Rectal smooth muscle tissue (tissue), 1 donor: ENCODE results near the gene LEPR.

Source experiments
- H3K27ac ChIP-seq: one replicate; pipeline ENCODE4 v1.7.0; 2013; ENCODE audit warnings: low read depth, low read length, inconsistent platforms
- H3K27me3 ChIP-seq: one replicate; pipeline ENCODE4 v1.7.0; 2013; ENCODE audit warnings: low read length; ENCODE audit not compliant: control insufficient read depth, insufficient read depth
- H3K36me3 ChIP-seq: one replicate; pipeline ENCODE4 v1.7.0; 2013; ENCODE audit warnings: low read length; ENCODE audit not compliant: control insufficient read depth, insufficient read depth
- H3K4me1 ChIP-seq: one replicate; pipeline ENCODE4 v1.7.0; 2013; ENCODE audit warnings: low read length; ENCODE audit not compliant: control insufficient read depth, insufficient read depth
- H3K4me3 ChIP-seq: one replicate; pipeline ENCODE4 v1.7.0; 2013; ENCODE audit warnings: low read length
- H3K9ac ChIP-seq: one replicate; pipeline ENCODE4 v1.7.0; 2013; ENCODE audit warnings: low read length

LEPR gene

GRCh38 chr1:65418522-65419185, 1.8 kb upstream of the LEPR start:
- Histone ChIP-seq H3K27ac (no peak overlapping the region), H3K27me3 (no peaks in the 10 kb centered on the region), H3K4me3 (no peak overlapping the region), H3K36me3 (no peaks in the 10 kb centered on the region), H3K4me1 (no peaks in the 10 kb centered on the region), H3K9ac (no peak overlapping the region)

- Histone ChIP-seq H3K4me1 (no peaks in the 10 kb centered on the region), H3K4me3 (peak overlapping the region; percentile 93)
Observed at GRCh38 chr1:65419681-65420589, 533 bp upstream of the LEPR start.

GRCh38 chr1:65421351-65422025, 1.0 kb downstream of the LEPR start:
- Histone ChIP-seq H3K4me3 (peak overlapping the region; percentile 94), H3K27me3 (no peaks in the 10 kb centered on the region), H3K36me3 (peaks cover 2% of the 10 kb centered on the region), H3K9ac (peak overlapping the region; percentile 85), H3K27ac (peak overlapping the region; percentile 93), H3K4me1 (no peaks in the 10 kb centered on the region)

More at GRCh38 chr1:65419681-65420589, 533 bp upstream of the LEPR start:
- Histone ChIP-seq H3K9ac (peak overlapping the region; percentile 71), H3K36me3 (no peaks in the 10 kb centered on the region), H3K27me3 (no peaks in the 10 kb centered on the region), H3K27ac (peak overlapping the region; percentile 93)

GRCh38 chr1:65422241-65423203, 2.1 kb downstream of the LEPR start:
- Histone ChIP-seq H3K4me3 (peak overlapping the region; percentile 94), H3K27ac (no peak overlapping the region), H3K27me3 (no peaks in the 10 kb centered on the region), H3K36me3 (peaks cover 2% of the 10 kb centered on the region), H3K9ac (no peak overlapping the region), H3K4me1 (no peaks in the 10 kb centered on the region)

- H3K4me1 ChIP-seq: no peaks in the 10 kb centered on the region
- H3K27ac ChIP-seq: no peak overlapping the region
- peaks cover 2% of the 10 kb centered on the region for H3K36me3 ChIP-seq
- no peak overlapping the region for H3K9ac ChIP-seq
- H3K27me3 ChIP-seq: no peaks in the 10 kb centered on the region
- H3K4me3 ChIP-seq: no peak overlapping the region
Observed at GRCh38 chr1:65423884-65424572, 3.6 kb downstream of the LEPR start.

- Histone ChIP-seq H3K36me3 (peaks cover 2% of the 10 kb centered on the region), H3K27me3 (no peaks in the 10 kb centered on the region), H3K9ac (no peak overlapping the region), H3K4me1 (no peaks in the 10 kb centered on the region), H3K4me3 (no peak overlapping the region), H3K27ac (no peak overlapping the region)
Observed at GRCh38 chr1:65424573-65424889, 4.1 kb downstream of the LEPR start.

GRCh38 chr1:65425006-65425405, 4.5 kb downstream of the LEPR start:
- Histone ChIP-seq H3K36me3 (peaks cover 2% of the 10 kb centered on the region), H3K27me3 (no peaks in the 10 kb centered on the region), H3K4me1 (no peaks in the 10 kb centered on the region), H3K9ac (no peak overlapping the region), H3K4me3 (no peak overlapping the region), H3K27ac (no peak overlapping the region)

GRCh38 chr1:65425697-65426096, 5.2 kb downstream of the LEPR start:
- Histone ChIP-seq H3K27me3 (no peaks in the 10 kb centered on the region), H3K9ac (no peak overlapping the region), H3K4me3 (no peak overlapping the region), H3K27ac (no peak overlapping the region), H3K36me3 (peaks cover 5% of the 10 kb centered on the region), H3K4me1 (no peaks in the 10 kb centered on the region)

- Histone ChIP-seq H3K27me3 (no peaks in the 10 kb centered on the region), H3K27ac (no peak overlapping the region), H3K4me3 (no peak overlapping the region), H3K4me1 (no peaks in the 10 kb centered on the region), H3K9ac (no peak overlapping the region), H3K36me3 (peaks cover 8% of the 10 kb centered on the region)
Observed at GRCh38 chr1:65429078-65429477, 8.6 kb downstream of the LEPR start.

- no peak overlapping the region for H3K27ac ChIP-seq
- no peak overlapping the region for H3K9ac ChIP-seq
- no peaks in the 10 kb centered on the region for H3K4me1 ChIP-seq
- no peaks in the 10 kb centered on the region for H3K27me3 ChIP-seq
- H3K4me3 ChIP-seq: no peak overlapping the region
- peaks cover 8% of the 10 kb centered on the region for H3K36me3 ChIP-seq
Observed at GRCh38 chr1:65429806-65430205, 9.3 kb downstream of the LEPR start.

- H3K27me3 ChIP-seq: no peaks in the 10 kb centered on the region
- no peak overlapping the region for H3K4me3 ChIP-seq
- H3K36me3 ChIP-seq: peaks cover 5% of the 10 kb centered on the region
- no peaks in the 10 kb centered on the region for H3K4me1 ChIP-seq
- H3K27ac ChIP-seq: no peak overlapping the region
- no peak overlapping the region for H3K9ac ChIP-seq
Observed at GRCh38 chr1:65431111-65431705, 10.7 kb downstream of the LEPR start.
